GM19468 (cell line): ENCODE results near the gene CABLES2.
"Not testable (repeated sequence)": the region's sequence is repeated elsewhere in the genome, so short reads cannot be mapped to it uniquely, and the experiment has no call there.

Source experiments
- ATAC-seq: cut with Tn5 transposase; IDR thresholded peaks from one replicate; pipeline ENCODE4 v1.9.1; 2021; ENCODE audit warnings: mild to moderate bottlenecking, moderate library complexity, moderate number of reproducible peaks; ENCODE audit not compliant: unreplicated experiment; ENCODE audit errors: extremely low read depth

Gene CABLES2

GRCh38 chr20:62437496-62437895, 30.4 kb upstream of the CABLES2 start:
- ATAC-seq: no peak

GRCh38 chr20:62436692-62437091, 29.6 kb upstream of the CABLES2 start:
- ATAC-seq: no peak

- ATAC-seq: no peak
These were observed 26.8 kb upstream of the CABLES2 start for GRCh38 chr20:62433658-62434497.

- no peak for ATAC-seq
These were observed 23.9 kb upstream of the CABLES2 start for GRCh38 chr20:62430866-62431447.

- ATAC-seq: no peak
These were observed 23.3 kb upstream of the CABLES2 start for GRCh38 chr20:62430311-62430853.

GRCh38 chr20:62429455-62430310, 22.6 kb upstream of the CABLES2 start:
- ATAC-seq: no peak

- no peak for ATAC-seq
These were observed 21.6 kb upstream of the CABLES2 start for GRCh38 chr20:62428396-62429295.

- no peak for ATAC-seq
These were observed 20.9 kb upstream of the CABLES2 start for GRCh38 chr20:62428002-62428372.

GRCh38 chr20:62427172-62428001, 20.3 kb upstream of the CABLES2 start, which contains the start of gene RBBP8NL:
Gene RBBP8NL (minus strand): TSS chr20:62427539. CDS start chr20:62419647, 7,892 bp downstream.
- ATAC-seq: no peak

GRCh38 chr20:62426699-62427131, 19.6 kb upstream of the CABLES2 start:
- no peak for ATAC-seq

- not testable (repeated sequence) for ATAC-seq
These were observed 18.9 kb upstream of the CABLES2 start for GRCh38 chr20:62426059-62426348.

- ATAC-seq: no peak
These were observed 18.4 kb upstream of the CABLES2 start for GRCh38 chr20:62425281-62426058.

- no peak for ATAC-seq
These were observed 17.4 kb upstream of the CABLES2 start for GRCh38 chr20:62424249-62425107.

GRCh38 chr20:62423326-62423706, 16.2 kb upstream of the CABLES2 start:
- ATAC-seq: no peak

- no peak for ATAC-seq
These were observed 15.7 kb upstream of the CABLES2 start for GRCh38 chr20:62422636-62423325.

GRCh38 chr20:62421716-62421990, 14.6 kb upstream of the CABLES2 start:
- no peak for ATAC-seq
